ENCODE data around the gene ITPRID1. TPM values are rescaled to one million over a fixed set of nuclear protein-coding genes. Genes with fewer than 3 reads are reported as not detected.
"Not testable (repeated sequence)": the region's sequence is repeated elsewhere in the genome, so short reads cannot be mapped to it uniquely, and the experiment has no call there.

Gene ITPRID1
- under 1 TPM in 1 of 4 donors, not detected in 3; 1.00 TPM for total RNA-seq

DNA sequence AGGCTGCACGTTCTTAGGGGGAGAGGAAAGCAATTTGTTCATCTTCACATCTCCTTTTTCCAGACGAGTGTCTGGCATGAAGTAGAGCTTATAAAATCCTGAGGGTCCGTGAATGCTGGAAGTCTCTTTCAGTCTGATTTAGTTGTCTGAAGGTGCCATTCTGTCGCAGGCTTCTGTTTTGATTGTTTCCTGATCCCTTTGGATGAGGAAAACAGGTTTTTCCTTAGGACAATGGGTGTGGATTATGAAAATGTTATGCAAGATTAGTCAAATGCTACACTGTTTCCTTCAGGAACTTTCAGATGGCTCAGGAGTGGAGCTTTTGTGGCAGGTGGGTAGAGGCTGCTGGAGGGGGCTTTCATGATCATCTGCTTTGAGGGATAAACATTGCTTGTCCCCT, at the start of gene ITPRID1:
Gene ITPRID1 (plus strand): TSS at position 301 of the 400 bp plus-strand sequence. CDS start 38,935 bp downstream, outside the sequence.
- intact Hi-C loops (cut with DNase I) = no loop called here
- TF ChIP-seq, protein P1, sequence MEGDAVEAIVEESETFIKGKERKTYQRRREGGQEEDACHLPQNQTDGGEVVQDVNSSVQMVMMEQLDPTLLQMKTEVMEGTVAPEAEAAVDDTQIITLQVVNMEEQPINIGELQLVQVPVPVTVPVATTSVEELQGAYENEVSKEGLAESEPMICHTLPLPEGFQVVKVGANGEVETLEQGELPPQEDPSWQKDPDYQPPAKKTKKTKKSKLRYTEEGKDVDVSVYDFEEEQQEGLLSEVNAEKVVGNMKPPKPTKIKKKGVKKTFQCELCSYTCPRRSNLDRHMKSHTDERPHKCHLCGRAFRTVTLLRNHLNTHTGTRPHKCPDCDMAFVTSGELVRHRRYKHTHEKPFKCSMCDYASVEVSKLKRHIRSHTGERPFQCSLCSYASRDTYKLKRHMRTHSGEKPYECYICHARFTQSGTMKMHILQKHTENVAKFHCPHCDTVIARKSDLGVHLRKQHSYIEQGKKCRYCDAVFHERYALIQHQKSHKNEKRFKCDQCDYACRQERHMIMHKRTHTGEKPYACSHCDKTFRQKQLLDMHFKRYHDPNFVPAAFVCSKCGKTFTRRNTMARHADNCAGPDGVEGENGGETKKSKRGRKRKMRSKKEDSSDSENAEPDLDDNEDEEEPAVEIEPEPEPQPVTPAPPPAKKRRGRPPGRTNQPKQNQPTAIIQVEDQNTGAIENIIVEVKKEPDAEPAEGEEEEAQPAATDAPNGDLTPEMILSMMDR (IDR thresholded peaks at IDR 0.05) = no peak
- no peak for TF ChIP-seq POLR2A (IDR thresholded peaks at IDR 0.05)
- Histone ChIP-seq H3K36me3 (no peaks in the 10 kb centered on the region), H3K27me3 (no peaks in the 10 kb centered on the region), H3K4me1 (no peaks in the 10 kb centered on the region), H3K9me3 (no peaks in the 10 kb centered on the region), H3K27ac (no peak within 1 kb of the TSS), H3K4me3 (no peak within 1 kb of the TSS)
- WGBS, 2 donors = 58 to 60% methylated on average over 4 of the region's 4 CpGs
- no peak for DNase-seq

DNA sequence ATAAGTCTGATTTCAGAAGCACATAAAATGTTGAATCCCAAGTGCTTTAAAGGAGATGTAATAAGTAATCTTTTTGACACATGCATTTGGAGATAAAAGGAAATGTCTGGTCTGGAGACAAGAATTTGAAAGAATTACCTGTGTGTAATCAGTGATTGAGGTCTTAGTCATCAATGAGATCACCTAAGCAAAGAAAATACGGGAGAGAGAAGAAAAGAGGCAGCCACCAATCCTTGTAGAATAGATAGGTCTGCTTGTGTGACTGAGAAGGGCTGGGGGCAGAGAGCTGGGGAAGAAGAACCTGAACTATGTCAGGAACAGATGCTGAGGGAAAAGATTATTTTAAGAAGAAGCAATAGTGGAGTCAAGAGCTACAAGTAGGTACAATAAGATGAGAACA, 49.3 kb upstream of the ITPRID1 start:
- no peak overlapping the region for H3K27ac ChIP-seq
- DNase-seq = no peak

DNA sequence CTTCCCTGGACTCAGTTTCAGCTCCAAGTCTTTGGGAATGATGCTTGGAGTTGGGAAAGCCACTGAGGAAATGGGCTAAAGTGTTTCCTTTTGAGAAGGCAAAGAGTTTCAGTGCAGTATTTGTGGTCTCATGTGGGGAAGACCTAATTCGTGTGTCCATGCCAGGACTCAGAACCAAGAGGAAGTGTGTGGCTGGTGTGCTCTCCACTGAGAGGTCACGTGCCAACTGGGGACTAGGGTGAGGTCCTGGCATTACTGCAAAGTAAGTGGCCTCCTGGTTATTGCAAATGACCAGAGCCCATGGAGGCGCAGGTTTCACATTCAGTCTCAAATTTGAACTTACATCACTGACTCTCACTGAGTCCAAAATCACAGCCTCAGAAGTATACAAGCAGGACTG, 48.6 kb upstream of the ITPRID1 start:
- Histone ChIP-seq H3K4me1 (no peaks in the 10 kb centered on the region), H3K9me3 (no peaks in the 10 kb centered on the region), H3K27me3 (no peaks in the 10 kb centered on the region), H3K27ac (no peak overlapping the region), H3K36me3 (no peaks in the 10 kb centered on the region), H3K4me3 (no peak overlapping the region)
- WGBS, 2 donors = 57 to 79% methylated on average over 2 to 3 of the region's 3 CpGs
- intact Hi-C loops (cut with DNase I) = no loop called here
- no peak for DNase-seq
- no peak for TF ChIP-seq POLR2A (IDR thresholded peaks at IDR 0.05)
- TF ChIP-seq, protein P1 (IDR thresholded peaks at IDR 0.05) = no peak

More for the DNA sequence above, 49.3 kb upstream of the ITPRID1 start:
- Histone ChIP-seq H3K9me3 (no peaks in the 10 kb centered on the region), H3K36me3 (no peaks in the 10 kb centered on the region), H3K4me1 (no peaks in the 10 kb centered on the region), H3K27me3 (no peaks in the 10 kb centered on the region), H3K4me3 (no peak overlapping the region)
- no peak for TF ChIP-seq POLR2A (IDR thresholded peaks at IDR 0.05)
- TF ChIP-seq, protein P1 (IDR thresholded peaks at IDR 0.05) = no peak
- WGBS, 2 donors = 24 to 29% methylated on average over 1 of the region's 1 CpG
- intact Hi-C loops (cut with DNase I) = no loop called here

DNA sequence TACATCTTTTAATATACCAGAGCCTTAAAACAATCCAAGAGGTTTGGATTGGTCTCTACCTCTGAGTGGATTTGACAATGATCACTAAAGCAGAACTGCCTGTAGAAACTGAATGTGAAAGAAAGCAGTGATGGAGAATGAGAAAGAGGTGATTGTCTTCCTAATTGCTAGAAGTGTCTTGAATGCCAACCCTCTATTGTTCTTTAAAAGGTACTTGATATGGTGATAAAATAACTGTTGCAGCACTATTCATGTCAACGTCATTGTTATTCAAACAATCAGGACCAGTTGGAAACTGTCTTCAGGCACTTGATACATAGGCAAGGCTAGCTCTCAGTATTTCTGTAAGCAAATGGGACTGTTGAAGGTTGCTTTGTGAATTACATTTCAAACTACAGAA, 47.9 kb upstream of the ITPRID1 start:
- no peak overlapping the region for H3K4me3 ChIP-seq
- H3K4me1 ChIP-seq = no peaks in the 10 kb centered on the region
- H3K27me3 ChIP-seq = no peaks in the 10 kb centered on the region
- H3K36me3 ChIP-seq = no peaks in the 10 kb centered on the region
- TF ChIP-seq POLR2A (IDR thresholded peaks at IDR 0.05) = no peak
- TF ChIP-seq, protein P1 (IDR thresholded peaks at IDR 0.05) = no peak
- H3K27ac ChIP-seq = no peak overlapping the region
- intact Hi-C loops (cut with DNase I) = no loop called here
- DNase-seq = no peak
- 6 to 23% methylated on average over 1 of the region's 1 CpG for WGBS, 2 donors
- no peaks in the 10 kb centered on the region for H3K9me3 ChIP-seq

DNA sequence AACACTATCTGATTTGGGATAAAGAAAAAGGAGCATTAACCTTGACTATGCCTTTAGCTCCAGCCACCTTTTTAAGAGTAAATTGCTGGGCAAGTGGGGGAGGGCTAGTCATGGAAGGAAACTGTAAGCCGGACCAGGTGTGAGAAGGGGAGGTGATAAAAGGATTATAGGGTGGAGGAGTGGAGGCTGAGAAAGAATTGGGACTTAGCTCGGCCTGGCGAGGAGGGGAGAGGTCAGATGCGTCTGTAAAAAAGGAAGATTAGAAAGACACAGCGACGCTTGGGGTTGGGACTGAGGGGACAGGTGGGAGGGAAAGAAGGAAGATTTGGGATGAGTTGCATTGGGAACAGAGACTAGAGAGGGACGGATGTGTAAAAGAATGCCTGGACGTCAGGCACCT, 43.0 kb upstream of the ITPRID1 start:
- DNase-seq; H3K27ac ChIP-seq; H3K36me3 ChIP-seq; H3K27me3 ChIP-seq; H3K4me3 ChIP-seq; H3K9me3 ChIP-seq; H3K4me1 ChIP-seq; intact Hi-C loops (cut with DNase I): not testable (repeated sequence)
- WGBS, 2 donors = 46 to 55% methylated on average over 8 of the region's 8 CpGs

DNA sequence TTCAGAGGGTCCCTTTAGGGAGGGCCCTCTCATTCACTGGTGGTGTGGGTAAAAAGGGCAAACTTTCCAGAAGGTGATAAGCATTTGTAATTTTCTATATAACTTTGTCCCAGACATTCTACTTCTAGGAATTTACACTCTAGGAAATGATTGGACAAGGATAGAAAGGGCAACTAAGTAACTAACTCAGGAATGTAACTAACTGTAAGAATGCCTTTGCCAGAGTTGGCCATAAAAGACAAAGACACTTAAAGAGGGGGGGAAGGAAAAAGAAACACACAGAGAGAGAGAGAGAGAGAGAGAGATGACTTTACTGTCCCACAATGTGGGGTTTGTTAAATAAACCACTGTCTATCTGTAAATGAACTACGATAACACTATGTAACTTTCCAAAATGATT, 38.5 kb upstream of the ITPRID1 start:
- Histone ChIP-seq H3K9me3 (no peaks in the 10 kb centered on the region), H3K4me3 (no peak overlapping the region), H3K36me3 (no peaks in the 10 kb centered on the region), H3K27ac (no peak overlapping the region), H3K4me1 (no peaks in the 10 kb centered on the region), H3K27me3 (no peaks in the 10 kb centered on the region)
- TF ChIP-seq, protein P1 (IDR thresholded peaks at IDR 0.05) = no peak
- no peak for TF ChIP-seq POLR2A (IDR thresholded peaks at IDR 0.05)
- WGBS, 2 donors = 57 to 65% methylated on average over 1 of the region's 1 CpG
- no peak for DNase-seq
- intact Hi-C loops (cut with DNase I) = no loop called here

Data from esophagus squamous epithelium (tissue), 5 donors.